NCI-H2029 (cell line): ENCODE results near the gene TWF2.

Experiments
- DNase-seq: peaks from one replicate; lab custom pipeline; 2025; lab: John Stamatoyannopoulos, UW

TWF2 gene

DNA sequence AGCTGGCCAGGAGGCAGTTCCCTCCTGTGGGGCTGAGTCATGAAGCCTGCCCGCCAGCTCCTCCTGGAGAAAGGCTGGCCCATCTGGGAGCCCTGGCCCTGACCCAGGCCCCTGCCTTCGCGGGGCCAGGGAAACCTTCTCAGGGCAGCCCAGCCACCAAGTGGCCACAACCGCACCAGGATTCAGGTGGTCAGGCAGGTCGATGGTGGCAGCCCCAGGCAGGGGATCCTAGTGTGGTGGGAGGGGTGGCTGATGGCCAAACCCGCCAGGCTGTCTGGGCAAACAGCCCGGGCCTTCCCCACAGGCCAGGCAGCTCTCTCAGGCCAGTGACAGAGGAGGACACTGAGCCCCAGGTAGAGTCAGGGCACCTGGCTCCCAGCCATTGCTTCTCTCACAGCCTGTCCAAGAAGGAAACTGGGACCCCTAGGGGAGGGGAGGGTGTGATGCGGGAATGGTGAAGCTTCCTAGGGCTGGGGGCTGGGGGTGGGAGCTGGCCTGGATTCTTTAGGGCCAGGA lies 1.2 kb downstream of the TWF2 start:
- DNase-seq: peak; percentile 24

DNA sequence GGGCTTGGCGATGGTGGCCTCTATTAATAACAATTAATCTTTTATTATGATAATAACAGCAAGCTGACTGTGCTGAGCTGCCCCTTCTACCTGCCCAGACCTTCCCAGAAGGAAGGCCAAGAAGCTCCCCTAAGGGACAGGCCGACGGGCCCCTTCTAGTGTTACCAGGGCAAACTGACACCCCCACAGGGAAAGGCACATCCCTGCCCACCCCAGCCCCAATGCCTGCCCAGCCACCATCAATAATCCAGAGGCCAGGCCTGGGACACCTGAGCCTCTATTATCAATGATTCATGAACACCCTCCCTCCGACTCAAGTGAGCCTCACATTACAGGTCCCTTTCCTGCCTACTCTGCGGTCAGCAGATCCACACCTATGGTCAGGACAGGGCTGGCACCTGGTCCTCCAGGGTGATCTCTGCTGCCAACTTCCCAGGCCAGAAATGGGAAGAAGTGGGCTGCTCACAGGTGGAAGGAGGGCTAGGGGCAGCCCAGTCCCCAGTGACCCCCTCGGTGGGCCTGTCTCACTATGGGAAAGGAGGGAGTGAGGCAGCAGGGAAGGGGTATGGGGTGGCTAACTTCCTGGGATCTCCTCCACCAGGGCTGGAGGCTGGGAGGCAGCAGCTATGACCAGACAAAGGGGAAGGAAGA lies 1.8 kb downstream of the TWF2 start:
- DNase-seq: no peak

GRCh38 chr3:52236424-52236886 lies 2.5 kb downstream of the TWF2 start:
- DNase-seq: no peak

GRCh38 chr3:52234516-52235447 lies 4.2 kb downstream of the TWF2 start:
- no peak for DNase-seq

GRCh38 chr3:52233968-52234367 lies 5.0 kb downstream of the TWF2 start:
- no peak for DNase-seq

- no peak for DNase-seq
Observed at GRCh38 chr3:52233108-52233591, 5.8 kb downstream of the TWF2 start.

- DNase-seq: no peak
Observed at GRCh38 chr3:52232279-52233107, 6.5 kb downstream of the TWF2 start.

- peak; percentile 20 for DNase-seq
Observed at GRCh38 chr3:52231502-52232278, 7.3 kb downstream of the TWF2 start.

- no peak for DNase-seq
Observed at GRCh38 chr3:52230889-52231499, 8.0 kb downstream of the TWF2 start.

- no peak for DNase-seq
Observed at GRCh38 chr3:52230461-52230860, 8.5 kb downstream of the TWF2 start.

- DNase-seq: no peak
Observed at GRCh38 chr3:52229656-52230055, 9.3 kb downstream of the TWF2 start.

GRCh38 chr3:52228751-52229291 lies 10.1 kb downstream of the TWF2 start:
- no peak for DNase-seq

- DNase-seq: no peak
Observed at GRCh38 chr3:52228266-52228665, 10.7 kb downstream of the TWF2 start.

- DNase-seq: no peak
Observed at GRCh38 chr3:52227766-52228165, 11.2 kb downstream of the TWF2 start.

DNA sequence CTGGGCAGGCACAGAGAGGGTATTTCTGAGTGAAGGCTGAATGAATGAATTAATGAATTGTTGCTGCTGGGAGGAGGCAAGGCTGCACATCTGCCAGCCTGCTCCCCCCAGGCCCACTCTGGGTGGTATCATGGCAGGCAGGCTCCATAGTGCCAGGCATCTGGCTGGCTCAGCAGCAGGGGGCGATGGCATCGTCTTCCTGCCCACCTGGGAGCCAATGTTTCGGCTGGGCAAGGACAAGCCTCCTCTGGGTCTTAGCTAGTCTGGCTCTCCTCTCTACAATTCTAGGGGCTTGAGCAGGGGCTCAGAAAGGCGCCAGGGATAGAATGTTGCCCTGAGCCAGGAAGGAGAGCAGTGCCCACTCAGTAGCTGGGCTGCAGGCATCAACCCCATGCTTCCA lies 11.8 kb downstream of the TWF2 start:
- DNase-seq: no peak

DNA sequence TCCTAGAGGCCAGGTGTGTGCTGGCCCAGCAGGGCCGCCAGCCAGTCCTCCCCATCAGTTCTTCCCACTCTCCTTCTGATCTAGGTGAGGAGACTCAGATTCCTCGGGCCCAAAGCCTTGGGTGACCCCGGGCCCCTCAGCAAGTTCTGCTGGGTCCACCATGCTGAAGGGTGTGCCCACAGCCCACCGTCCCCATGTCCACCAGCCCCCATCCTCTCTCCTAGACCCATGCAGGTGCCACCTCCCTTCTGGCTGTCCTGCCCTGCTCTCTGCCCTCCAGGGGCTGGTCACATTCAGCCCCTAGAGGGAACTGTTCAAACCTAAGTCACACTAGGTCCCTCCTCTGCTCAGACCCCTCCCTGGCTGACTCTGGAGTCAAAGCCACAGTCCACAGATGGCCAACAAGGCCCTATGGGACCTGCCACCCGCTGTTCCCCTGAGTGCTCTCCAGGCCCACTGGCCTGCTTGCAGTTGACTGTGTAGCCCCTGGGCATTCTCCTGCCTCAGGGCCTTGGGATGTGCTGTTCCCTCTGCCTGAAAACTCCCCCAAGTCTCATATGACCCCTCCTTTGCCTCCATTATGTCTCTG lies 12.6 kb downstream of the TWF2 start:
- DNase-seq: no peak

DNA sequence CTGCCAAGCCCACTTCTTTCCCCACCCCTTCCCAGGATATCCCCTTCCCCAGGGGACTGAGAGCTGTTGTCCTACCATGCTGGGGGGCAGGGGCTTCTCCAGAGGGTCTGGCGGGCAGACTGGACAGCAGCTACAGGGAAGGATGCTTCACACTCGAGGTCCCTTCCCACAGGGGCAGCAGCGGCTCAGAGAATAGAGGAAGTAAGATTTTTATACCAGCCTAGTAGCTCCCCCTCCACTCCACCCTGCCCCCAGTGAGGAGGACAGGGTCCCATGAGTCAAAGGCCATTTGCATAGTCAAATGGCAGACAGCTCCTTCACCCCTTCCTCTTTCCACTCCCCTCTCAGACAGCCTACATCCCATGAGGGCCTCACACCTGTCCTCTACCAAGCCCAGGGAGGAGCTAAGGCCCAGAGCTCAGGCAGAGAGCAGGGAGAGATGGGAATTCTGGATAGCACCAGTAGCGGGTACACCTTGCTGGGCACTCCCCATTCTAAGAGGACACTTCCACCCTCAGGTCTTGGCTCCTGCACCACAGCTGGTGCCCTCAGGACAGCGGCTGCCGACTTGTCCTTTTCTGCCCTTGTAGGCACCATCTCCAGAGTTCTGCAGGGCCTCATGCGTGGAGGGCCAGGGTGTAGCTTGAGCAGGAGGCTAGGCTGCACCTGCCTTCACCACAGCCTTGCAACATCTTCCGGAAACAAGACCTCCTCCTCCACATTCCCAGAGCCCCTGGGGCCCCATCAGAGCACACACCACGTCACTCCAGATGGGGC lies 13.3 kb downstream of the TWF2 start, which contains the start of gene TLR9:
Gene TLR9, minus strand, starts transcription at position 194 of the 777 bp plus-strand sequence. Its CDS starts 116 bp downstream, at position 78.
- no peak for DNase-seq

- no peak for DNase-seq
Observed at GRCh38 chr3:52223449-52224408, 15.2 kb downstream of the TWF2 start.
